HG02642 (cell line): ENCODE measurements around the gene BIRC3.
"Not testable (repeated sequence)": the region's sequence is repeated elsewhere in the genome, so short reads cannot be mapped to it uniquely, and the experiment has no call there.

Experiments
- ATAC-seq: cut with Tn5 transposase; IDR thresholded peaks from one replicate; pipeline ENCODE4 v1.9.1; 2021; ENCODE audit warnings: mild to moderate bottlenecking; ENCODE audit not compliant: unreplicated experiment, poor library complexity

Gene BIRC3

GRCh38 chr11:102361086-102362031, 44.1 kb downstream of the BIRC3 start:
- ATAC-seq: peak; percentile 84

GRCh38 chr11:102364991-102365390, 47.7 kb downstream of the BIRC3 start:
- ATAC-seq: no peak

- no peak for ATAC-seq
Observed at GRCh38 chr11:102367364-102367763, 50.1 kb downstream of the BIRC3 start.

- peak; percentile 100 for ATAC-seq
Observed at GRCh38 chr11:102368472-102368871, 51.2 kb downstream of the BIRC3 start.

DNA sequence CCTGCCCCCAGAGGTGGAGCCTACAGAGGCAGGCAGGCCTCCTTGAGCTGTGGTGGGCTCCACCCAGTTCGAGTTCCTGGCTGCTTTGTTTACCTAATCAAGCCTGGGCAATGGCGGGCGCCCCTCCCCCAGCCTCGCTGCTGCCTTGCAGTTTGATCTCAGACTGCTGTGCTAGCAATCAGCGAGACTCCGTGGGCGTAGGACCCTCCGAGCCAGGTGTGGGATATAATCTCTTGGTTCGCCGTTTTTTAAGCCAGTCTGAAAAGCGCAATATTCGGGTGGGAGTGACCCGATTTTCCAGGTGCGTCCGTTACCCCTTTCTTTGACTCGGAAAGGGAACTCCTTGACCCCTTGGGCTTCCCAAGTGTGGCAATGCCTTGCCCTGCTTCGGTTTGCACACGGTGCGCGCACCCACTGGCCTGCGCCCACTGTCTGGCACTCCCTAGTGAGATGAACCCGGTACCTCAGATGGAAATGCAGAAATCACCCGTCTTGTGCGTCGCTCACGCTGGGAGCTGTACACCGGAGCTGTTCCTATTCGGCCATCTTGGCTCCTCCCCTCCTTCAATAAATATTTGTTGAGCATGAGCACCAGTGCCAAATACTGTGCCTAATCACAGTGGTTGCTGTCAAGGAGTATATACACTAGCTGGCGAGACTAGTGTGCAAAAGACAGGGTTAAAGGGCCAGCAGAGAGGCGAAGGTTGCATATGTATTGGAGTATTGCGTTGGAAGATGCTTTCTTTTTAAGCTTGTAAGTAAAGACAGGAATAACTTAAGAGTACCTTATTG, 57.5 kb downstream of the BIRC3 start:
- not testable (repeated sequence) for ATAC-seq

DNA sequence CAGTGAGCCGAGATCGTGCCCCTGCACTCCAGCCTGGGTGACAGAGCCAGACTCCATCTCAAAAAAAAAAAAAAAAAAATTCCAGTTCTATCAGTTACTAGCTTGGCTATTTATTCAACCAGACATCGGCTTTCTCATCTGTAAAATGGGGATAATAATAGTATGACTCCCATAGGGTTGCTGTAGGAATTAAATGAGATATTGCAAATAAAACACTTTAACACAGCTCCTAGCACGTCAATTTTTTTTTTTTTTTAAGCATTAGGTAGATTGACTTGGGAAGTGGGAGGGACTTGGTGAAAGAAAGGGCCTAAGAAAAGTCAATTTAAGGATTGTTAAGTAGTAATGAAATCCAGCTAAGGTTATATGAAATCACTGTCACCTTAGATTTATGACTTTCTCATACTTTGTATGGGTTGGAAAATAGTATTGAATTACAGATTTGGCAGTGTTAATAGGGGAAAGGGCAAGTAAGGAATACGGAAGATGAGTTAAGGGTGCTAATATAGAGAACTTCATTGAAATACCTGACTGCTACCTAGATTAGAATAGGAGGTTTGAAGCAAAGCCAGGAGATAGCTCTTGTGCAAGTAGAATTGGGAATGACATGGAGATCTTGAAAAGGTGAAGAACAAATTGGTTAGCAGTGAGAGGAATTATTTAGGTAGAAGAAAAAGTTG, 58.6 kb downstream of the BIRC3 start:
- no peak for ATAC-seq

- no peak for ATAC-seq
Observed at GRCh38 chr11:102377891-102378290, 60.6 kb downstream of the BIRC3 start.

DNA sequence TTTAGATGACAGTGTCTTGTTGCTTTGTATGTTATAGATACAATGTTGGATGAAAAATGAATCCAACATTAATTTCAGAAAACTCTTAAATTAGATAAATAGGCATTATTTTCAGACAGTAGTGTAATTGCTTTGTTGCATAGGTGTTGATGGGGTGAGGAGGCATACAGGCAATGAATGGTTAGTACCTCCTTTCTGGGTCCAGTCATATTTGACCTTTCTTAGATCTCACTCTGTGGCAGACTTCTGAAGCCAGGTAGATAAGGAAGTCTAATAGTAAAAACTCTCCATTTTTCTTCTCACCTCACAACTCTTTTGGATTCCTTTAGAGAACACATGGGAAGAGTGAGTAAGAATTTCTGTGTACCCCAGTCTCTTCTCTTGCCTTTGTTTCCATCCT, 61.5 kb downstream of the BIRC3 start:
- no peak for ATAC-seq

DNA sequence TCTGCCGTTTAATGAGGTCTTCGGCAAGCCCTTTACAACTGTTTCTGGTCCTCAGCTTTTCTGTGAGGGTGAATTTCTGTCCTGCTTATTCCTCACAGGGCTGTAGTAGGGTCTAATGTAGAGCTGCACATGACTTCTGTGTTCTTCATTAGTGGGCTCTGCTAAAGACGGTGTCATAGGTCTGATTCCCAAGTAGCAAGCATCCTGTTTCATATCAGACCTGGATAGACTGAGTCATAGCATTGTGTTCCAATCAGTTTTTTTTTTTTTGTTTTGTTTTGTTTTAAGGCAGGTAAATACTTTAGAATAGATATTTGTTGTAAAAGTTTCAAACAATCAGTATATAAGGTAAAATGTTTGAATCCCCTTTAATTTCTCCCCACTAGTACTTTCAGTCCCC, 65.1 kb downstream of the BIRC3 start:
- no peak for ATAC-seq

GRCh38 chr11:102383839-102384238, 66.6 kb downstream of the BIRC3 start:
- ATAC-seq: no peak

- ATAC-seq: no peak
Observed at GRCh38 chr11:102384419-102385079, 67.3 kb downstream of the BIRC3 start.

- ATAC-seq: no peak
Observed at GRCh38 chr11:102385085-102386007, 68.1 kb downstream of the BIRC3 start.

- no peak for ATAC-seq
Observed at GRCh38 chr11:102386136-102386734, 69.0 kb downstream of the BIRC3 start.

- ATAC-seq: no peak
Observed at GRCh38 chr11:102387043-102387781, 69.9 kb downstream of the BIRC3 start.
